Small intestine (tissue), 7 donors: ENCODE results near the gene PLEKHG3. TPM values are rescaled to one million over a fixed set of nuclear protein-coding genes. Genes with fewer than 3 reads are reported as not detected.

Source experiments
- DNase-seq, 2 donors: peaks; one replicate each; pipeline versions ENCODE4 v3.0.0 to v3.0.0-alpha.2; 2013
- FAIRE-seq: peaks from 2 replicates; lab custom pipeline; 2012; peaks lifted over from hg19 to GRCh38; lab: Jason Lieb, UNC
- H3K27ac ChIP-seq, 3 donors: one replicate each; pipeline ENCODE4 v1.5.1; 2013; ENCODE audit warnings: low read length in 2 of 3, mild to moderate bottlenecking in 2 of 3, control low read depth in 1 of 3, inconsistent platforms in 1 of 3, low read depth in 1 of 3, moderate library complexity in 1 of 3
- H3K27me3 ChIP-seq, 3 donors: one replicate each; pipeline ENCODE4 v1.6.1; 2013; ENCODE audit warnings: low read length in 3 of 3, inconsistent platforms in 1 of 3; ENCODE audit not compliant: control insufficient read depth in 3 of 3, insufficient read depth in 3 of 3
- H3K36me3 ChIP-seq, 3 donors: one replicate each; pipeline ENCODE4 v1.6.1; 2013; ENCODE audit warnings: low read length in 3 of 3, inconsistent platforms in 1 of 3, low read depth in 1 of 3, mild to moderate bottlenecking in 1 of 3, moderate library complexity in 1 of 3; ENCODE audit not compliant: control insufficient read depth in 3 of 3, insufficient read depth in 2 of 3
- H3K4me1 ChIP-seq, 3 donors: one replicate each; pipeline ENCODE4 v1.6.1; 2013; ENCODE audit warnings: low read length in 2 of 3, inconsistent platforms in 1 of 3, low read depth in 1 of 3, mild to moderate bottlenecking in 1 of 3, moderate library complexity in 1 of 3; ENCODE audit not compliant: control insufficient read depth in 3 of 3, insufficient read depth in 2 of 3
- H3K4me3 ChIP-seq, 3 donors: one replicate each; pipeline ENCODE4 v1.5.1; 2013; ENCODE audit warnings: low read length in 3 of 3, control low read depth in 1 of 3, inconsistent platforms in 1 of 3, low read depth in 1 of 3, mild to moderate bottlenecking in 1 of 3, moderate library complexity in 1 of 3
- H3K9me3 ChIP-seq, 2 donors: one replicate each; pipeline ENCODE4 v1.6.1; 2013; ENCODE audit warnings: low read depth in 1 of 2, low read length in 1 of 2; ENCODE audit not compliant: control insufficient read depth in 2 of 2, insufficient read depth in 1 of 2
- WGBS, 3 donors: extraction: QIAGEN DNeasy Blood & Tissue Kit; methylation state at CpG; one replicate each; pipeline ENCODE4 v1.1.7; 2013; 5-methylcytosine and 5-hydroxymethylcytosine counted together
- polyA plus RNA-seq, 4 donors: library from polyadenylated mRNA; stranded (reverse) in 3 of 4; unstranded in 1 of 4; fragments of 200-250 nt in 3 of 4; fragments of 120-200 nt in 1 of 4; gene quantifications; one replicate each; pipeline versions ENCODE4 v1.2.1 to v1.2.3, GENCODE V29; 2013
- donor health status: healthy with polysubstance abuse.
- donor health status: control.
- donor health status: control.
- donor health status: Bipolar disorder and iron deficiency.
- donor health status: healthy.

The PLEKHG3 gene
- polyA plus RNA-seq, 4 donors = 12.7 to 47.0 (median 17.1) TPM

DNA sequence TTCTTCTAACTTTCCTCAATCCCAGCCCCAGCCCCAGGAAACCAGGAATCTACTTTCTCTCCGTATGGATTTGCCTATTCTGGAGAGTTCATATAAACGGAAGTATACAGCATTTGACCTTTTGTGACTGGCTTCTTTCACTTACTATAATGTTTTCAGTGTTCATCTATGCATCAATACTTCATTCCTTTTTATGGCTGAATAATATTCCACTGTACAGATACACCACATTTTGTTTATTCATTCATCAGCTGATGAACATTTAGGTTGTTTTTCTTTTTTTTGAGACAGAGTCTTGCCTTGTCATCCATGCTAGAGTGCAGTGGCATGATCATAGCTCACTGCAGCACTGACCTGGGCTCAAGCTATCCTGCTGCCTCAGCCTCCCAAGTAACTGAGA, 3.9 kb upstream of the PLEKHG3 start:
- Histone ChIP-seq H3K4me1 (peaks cover 2 to 49% (median 2%) of the 10 kb centered on the region in 3 donors), H3K27me3 (peaks cover 0 to 5% (median 0%) of the 10 kb centered on the region in 3 donors), H3K36me3 (no peaks in the 10 kb centered on the region), H3K9me3 (no peaks in the 10 kb centered on the region), H3K27ac (no peak overlapping the region), H3K4me3 (no peak overlapping the region)
- DNase-seq (no peak), FAIRE-seq (no peak)
- 68 to 70% (median 69%) methylated on average over 2 of the region's 2 CpGs for WGBS, 3 donors

DNA sequence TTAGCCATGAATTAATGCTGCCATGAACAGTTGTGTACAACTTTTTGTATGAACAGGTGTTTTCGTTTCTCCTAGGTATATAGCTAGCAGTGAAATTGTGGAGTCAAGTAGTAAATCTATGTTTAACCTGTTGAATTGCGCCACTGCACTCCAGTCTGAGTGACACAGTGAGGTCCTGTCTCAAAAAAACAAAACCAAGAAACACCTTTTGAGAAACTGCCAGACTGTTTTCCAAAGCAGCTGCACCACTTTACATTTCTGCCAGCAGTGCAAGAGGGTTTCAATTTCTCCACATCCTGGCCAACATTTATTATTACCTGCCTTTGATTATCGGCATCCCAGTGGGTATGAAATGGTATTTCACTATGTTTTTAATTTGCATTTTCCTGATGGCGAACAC, 3.3 kb upstream of the PLEKHG3 start:
- H3K27ac ChIP-seq = no peak overlapping the region
- DNase-seq (no peak), FAIRE-seq (no peak)
- no peak overlapping the region for H3K4me3 ChIP-seq
- 79 to 90% (median 83%) methylated on average over 4 of the region's 4 CpGs for WGBS, 3 donors
- peaks cover 0 to 2% (median 0%) of the 10 kb centered on the region in 3 donors for H3K36me3 ChIP-seq
- H3K9me3 ChIP-seq = no peaks in the 10 kb centered on the region
- peaks cover 0 to 5% (median 0%) of the 10 kb centered on the region in 3 donors for H3K27me3 ChIP-seq
- H3K4me1 ChIP-seq = peaks cover 2 to 51% (median 2%) of the 10 kb centered on the region in 3 donors

DNA sequence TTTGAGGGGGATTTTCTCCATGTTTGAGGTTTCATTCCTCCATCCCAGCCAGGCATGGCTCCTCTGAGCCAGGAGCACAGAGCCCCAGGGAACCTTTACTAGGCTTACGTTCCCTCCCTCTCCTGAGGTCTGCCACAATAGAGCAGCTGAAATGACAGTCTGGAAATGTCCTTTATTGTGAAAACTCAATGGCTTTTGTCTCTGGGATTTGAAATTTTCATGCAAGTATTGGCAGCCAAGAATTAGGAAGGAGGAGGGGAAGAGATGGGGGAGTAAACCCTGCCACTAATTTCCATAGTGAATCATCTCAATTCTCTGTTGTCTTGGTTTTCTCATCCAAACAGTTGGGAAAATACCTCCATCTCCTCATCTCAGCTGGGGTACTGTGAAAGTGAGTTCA, 2.6 kb upstream of the PLEKHG3 start:
- no peak for FAIRE-seq
- 84 to 95% (median 95%) methylated on average over 1 of the region's 1 CpG for WGBS, 3 donors
- H3K4me1 ChIP-seq = peaks cover 2 to 53% (median 5%) of the 10 kb centered on the region in 3 donors

GRCh38 chr14:64702493-64703394, 1.5 kb upstream of the PLEKHG3 start:
- no peak for FAIRE-seq
- Histone ChIP-seq H3K4me1 (peaks cover 2 to 54% (median 10%) of the 10 kb centered on the region in 3 donors), H3K4me3 (peak overlapping the region in 2 of 3 donors; percentile 4 to 73), H3K9me3 (no peaks in the 10 kb centered on the region), H3K36me3 (peaks cover 0 to 11% (median 0%) of the 10 kb centered on the region in 3 donors), H3K27me3 (peaks cover 0 to 2% (median 0%) of the 10 kb centered on the region in 3 donors), H3K27ac (peak overlapping the region in 2 of 3 donors; percentile 23 to 93)
- WGBS, 3 donors = 25 to 51% (median 28%) methylated on average over 25 of the region's 25 CpGs
- peak; percentile 72 to 89 for DNase-seq

More for the DNA sequence above, 2.6 kb upstream of the PLEKHG3 start:
- DNase-seq = no peak
- H3K27me3 ChIP-seq = peaks cover 0 to 5% (median 0%) of the 10 kb centered on the region in 3 donors
- peaks cover 0 to 7% (median 0%) of the 10 kb centered on the region in 3 donors for H3K36me3 ChIP-seq
- H3K9me3 ChIP-seq = no peaks in the 10 kb centered on the region
- H3K27ac ChIP-seq = no peak overlapping the region
- no peak overlapping the region for H3K4me3 ChIP-seq

DNA sequence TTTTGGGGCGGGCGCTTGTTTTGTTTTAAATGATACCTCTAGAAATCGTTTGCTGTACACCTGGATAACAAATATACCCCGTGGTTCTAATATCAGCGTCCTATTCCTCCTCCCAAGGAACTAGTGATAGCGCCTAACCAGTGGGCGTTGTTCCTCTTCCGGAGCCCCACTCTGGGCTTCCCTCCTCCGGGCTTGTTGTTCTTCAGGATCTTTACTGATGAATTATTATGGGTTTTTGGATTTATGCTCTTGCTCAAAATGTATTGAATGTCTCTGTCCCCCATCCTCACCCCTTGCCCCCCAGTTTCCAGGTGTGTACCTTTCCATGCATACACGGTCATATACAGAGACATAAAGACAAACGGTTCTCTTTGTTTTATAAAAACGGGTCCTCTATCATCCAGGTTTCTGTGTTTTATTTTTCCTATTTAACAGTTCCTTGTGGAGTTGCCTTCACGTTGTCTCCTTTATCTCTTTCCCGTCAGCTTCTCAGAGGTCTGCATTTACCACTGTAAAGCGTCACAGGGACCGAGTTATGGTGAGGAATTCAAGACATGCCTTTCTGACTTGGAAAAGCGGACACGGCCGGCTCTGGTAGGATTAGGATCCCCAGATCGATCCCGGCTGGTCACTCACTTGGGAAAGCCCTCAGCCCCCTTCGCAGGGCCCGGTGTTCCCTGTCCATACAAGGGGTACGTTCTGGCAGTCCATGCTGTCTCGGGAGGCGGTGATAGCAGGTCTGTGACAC, 655 bp upstream of the PLEKHG3 start:
- no peak for FAIRE-seq
- peaks cover 0 to 17% (median 0%) of the 10 kb centered on the region in 3 donors for H3K36me3 ChIP-seq
- H3K9me3 ChIP-seq = no peaks in the 10 kb centered on the region
- H3K4me1 ChIP-seq = peaks cover 9 to 54% (median 10%) of the 10 kb centered on the region in 3 donors
- 4 to 15% (median 10%) methylated on average over 26 of the region's 26 CpGs for WGBS, 3 donors
- H3K27me3 ChIP-seq = no peaks in the 10 kb centered on the region
- H3K4me3 ChIP-seq = peak overlapping the region in 2 of 3 donors; percentile 73 to 86
- H3K27ac ChIP-seq = peak overlapping the region; percentile 43 to 93 (median 80)
- no peak for DNase-seq

GRCh38 chr14:64704743-64705380, 638 bp downstream of the PLEKHG3 start:
- H3K27ac ChIP-seq = peak overlapping the region; percentile 68 to 93 (median 76)
- H3K9me3 ChIP-seq = no peaks in the 10 kb centered on the region
- DNase-seq = peak; percentile 41 to 68
- FAIRE-seq = no peak
- 1 to 4% (median 1%) methylated on average over 49 to 51 of the region's 51 CpGs for WGBS, 3 donors
- H3K4me1 ChIP-seq = peaks cover 13 to 56% (median 15%) of the 10 kb centered on the region in 3 donors
- H3K4me3 ChIP-seq = peak overlapping the region; percentile 62 to 86 (median 73)
- no peaks in the 10 kb centered on the region for H3K27me3 ChIP-seq
- peaks cover 0 to 25% (median 0%) of the 10 kb centered on the region in 3 donors for H3K36me3 ChIP-seq

DNA sequence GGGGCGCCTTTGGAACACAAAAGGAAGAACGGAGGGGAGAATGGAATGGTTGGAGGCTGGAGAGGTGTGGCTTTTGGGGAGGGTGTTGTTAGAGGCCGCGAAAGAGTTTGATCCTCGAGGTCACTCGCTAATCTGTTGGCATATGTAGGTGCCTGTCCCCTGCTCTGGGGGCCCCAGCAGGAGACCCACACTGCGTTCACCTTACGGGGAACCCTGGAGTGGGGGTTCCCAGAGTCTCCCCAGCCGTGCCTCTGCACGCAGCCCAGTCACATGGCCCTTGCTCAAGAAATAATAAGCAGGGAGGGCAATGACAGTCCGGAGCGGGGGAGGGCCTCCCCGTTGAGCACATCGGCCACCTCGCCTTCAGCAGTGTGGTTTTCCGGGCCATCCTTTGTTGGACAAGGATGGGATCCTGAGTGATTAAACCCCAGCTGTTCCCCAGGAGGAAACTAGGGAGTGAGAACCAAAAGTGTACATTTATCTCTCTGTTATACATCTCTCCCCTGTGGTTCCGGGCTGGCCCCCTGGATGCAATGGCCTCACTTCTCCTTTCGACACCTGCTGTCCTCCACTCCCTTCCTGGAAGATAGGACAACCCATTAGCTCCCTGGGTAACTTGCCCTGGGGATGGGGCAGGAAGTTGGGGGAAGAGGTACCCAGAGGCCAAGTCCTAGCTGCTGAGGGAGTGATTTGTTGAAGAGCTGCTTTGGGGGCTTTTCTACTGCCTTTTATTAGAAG, 1.3 kb downstream of the PLEKHG3 start:
- no peaks in the 10 kb centered on the region for H3K27me3 ChIP-seq
- H3K36me3 ChIP-seq = peaks cover 0 to 29% (median 0%) of the 10 kb centered on the region in 3 donors
- H3K27ac ChIP-seq = peak overlapping the region in 2 of 3 donors; percentile 68 to 93
- H3K4me1 ChIP-seq = peaks cover 13 to 59% (median 15%) of the 10 kb centered on the region in 3 donors
- H3K4me3 ChIP-seq = peak overlapping the region; percentile 62 to 86 (median 73)
- peak; percentile 47 to 79 for DNase-seq
- 7 to 19% (median 17%) methylated on average over 18 of the region's 18 CpGs for WGBS, 3 donors
- H3K9me3 ChIP-seq = no peaks in the 10 kb centered on the region
- FAIRE-seq = no peak
